ENCODE results near the gene OGDH.

Gene OGDH

DNA sequence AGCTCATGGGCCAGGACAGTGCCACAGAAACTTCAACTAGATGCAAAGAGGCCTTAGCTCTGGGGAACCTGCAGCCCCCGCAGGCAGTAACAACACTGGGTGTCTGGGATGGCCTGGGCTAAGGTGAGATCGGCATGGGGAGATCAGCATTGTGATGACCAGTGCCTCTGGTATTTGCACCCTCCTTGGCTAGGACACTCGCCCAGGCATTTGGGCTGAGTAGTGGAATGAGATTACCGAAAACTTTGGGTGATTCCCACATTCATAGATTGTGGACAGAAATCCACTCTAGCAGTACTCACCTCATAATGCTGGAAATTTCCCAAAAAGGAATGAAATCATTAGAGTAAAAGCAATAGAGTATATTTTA is 71.7 kb downstream of the OGDH start:
- no peak overlapping the region for H3K4me3 ChIP-seq (ENCODE audit: low read depth, low read length)
- in situ Hi-C loops (cut with HindIII; ENCODE audit: low sequenced_read_pairs) = no loop called here
- DNase-seq (ENCODE audit: low read depth) = no peak
- TF ChIP-seq, protein P1, sequence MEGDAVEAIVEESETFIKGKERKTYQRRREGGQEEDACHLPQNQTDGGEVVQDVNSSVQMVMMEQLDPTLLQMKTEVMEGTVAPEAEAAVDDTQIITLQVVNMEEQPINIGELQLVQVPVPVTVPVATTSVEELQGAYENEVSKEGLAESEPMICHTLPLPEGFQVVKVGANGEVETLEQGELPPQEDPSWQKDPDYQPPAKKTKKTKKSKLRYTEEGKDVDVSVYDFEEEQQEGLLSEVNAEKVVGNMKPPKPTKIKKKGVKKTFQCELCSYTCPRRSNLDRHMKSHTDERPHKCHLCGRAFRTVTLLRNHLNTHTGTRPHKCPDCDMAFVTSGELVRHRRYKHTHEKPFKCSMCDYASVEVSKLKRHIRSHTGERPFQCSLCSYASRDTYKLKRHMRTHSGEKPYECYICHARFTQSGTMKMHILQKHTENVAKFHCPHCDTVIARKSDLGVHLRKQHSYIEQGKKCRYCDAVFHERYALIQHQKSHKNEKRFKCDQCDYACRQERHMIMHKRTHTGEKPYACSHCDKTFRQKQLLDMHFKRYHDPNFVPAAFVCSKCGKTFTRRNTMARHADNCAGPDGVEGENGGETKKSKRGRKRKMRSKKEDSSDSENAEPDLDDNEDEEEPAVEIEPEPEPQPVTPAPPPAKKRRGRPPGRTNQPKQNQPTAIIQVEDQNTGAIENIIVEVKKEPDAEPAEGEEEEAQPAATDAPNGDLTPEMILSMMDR (IDR thresholded peaks at IDR 0.05; ENCODE audit: low read depth, low read length, missing control alignments) = no peak

DNA sequence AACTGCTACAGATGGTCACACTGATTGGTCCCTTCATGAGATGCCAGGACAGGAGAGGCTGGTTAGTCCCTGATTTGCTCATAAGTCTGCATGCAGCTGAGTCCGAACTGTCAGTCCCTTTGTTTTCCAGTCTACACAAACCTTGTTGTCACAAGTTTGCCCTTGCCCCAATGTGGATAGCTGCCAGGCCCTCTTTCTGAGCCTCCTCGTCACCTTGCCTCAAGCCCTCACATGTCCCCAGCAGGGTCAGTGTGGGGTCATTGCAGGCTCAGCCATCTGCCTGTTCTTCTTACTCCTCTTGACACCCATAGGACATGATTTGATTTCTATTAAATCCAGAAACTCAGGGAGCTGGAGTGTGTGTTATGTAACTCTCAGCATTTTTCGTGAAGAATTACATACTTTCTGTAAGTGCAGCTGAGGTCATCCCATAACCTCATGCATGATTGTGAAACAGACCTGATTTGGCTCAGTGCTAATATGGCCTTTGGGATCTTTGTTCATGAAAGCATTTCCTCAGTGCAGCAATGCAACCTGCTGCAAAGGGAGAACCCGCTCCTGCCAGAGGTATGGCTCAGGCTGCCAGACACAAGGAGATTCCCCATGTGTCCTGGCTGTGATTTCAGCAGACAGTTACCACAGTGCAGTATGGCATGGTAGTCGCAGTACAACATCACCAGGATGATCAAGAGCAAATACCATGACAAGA is 72.2 kb downstream of the OGDH start:
- no peak overlapping the region for H3K4me3 ChIP-seq (ENCODE audit: low read depth, low read length)
- TF ChIP-seq, protein P1 (IDR thresholded peaks at IDR 0.05; ENCODE audit: low read depth, low read length, missing control alignments) = no peak
- in situ Hi-C loops (cut with HindIII; ENCODE audit: low sequenced_read_pairs) = no loop called here
- no peak for DNase-seq (ENCODE audit: low read depth)

DNA sequence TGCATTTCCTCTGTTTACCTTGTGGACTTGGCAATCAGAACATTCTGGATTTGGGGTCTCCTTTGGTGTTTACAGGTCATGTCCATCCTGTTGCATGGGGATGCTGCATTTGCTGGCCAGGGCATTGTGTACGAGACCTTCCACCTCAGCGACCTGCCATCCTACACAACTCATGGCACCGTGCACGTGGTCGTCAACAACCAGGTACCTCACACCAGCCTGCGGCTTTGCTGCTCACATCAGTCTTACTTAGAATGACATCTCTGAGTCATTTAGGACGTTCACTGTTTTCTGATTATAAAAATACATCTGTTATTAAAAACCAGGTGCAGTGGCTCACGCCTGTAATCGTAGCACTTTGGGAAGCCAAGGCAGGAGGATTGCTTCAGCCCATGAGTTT is 75.2 kb downstream of the OGDH start:
- no peak overlapping the region for H3K4me3 ChIP-seq (ENCODE audit: low read depth, low read length)
- DNase-seq (ENCODE audit: low read depth) = no peak
- in situ Hi-C loops (cut with HindIII; ENCODE audit: low sequenced_read_pairs) = no loop called here
- TF ChIP-seq, protein P1 (IDR thresholded peaks at IDR 0.05; ENCODE audit: low read depth, low read length, missing control alignments) = no peak

GRCh38 chr7:44685723-44686122 is 79.3 kb downstream of the OGDH start:
- in situ Hi-C loops (cut with HindIII; ENCODE audit: low sequenced_read_pairs) = no loop called here
- TF ChIP-seq, protein P1 (IDR thresholded peaks at IDR 0.05; ENCODE audit: low read depth, low read length, missing control alignments) = no peak
- H3K4me3 ChIP-seq (ENCODE audit: low read depth, low read length) = no peak overlapping the region
- no peak for DNase-seq (ENCODE audit: low read depth)

GRCh38 chr7:44689427-44689826 is 83.0 kb downstream of the OGDH start:
- H3K4me3 ChIP-seq (ENCODE audit: low read depth, low read length) = no peak overlapping the region
- TF ChIP-seq, protein P1 (IDR thresholded peaks at IDR 0.05; ENCODE audit: low read depth, low read length, missing control alignments) = no peak
- no peak for DNase-seq (ENCODE audit: low read depth)
- in situ Hi-C loops (cut with HindIII; ENCODE audit: low sequenced_read_pairs) = no loop called here

- TF ChIP-seq, protein P1 (IDR thresholded peaks at IDR 0.05; ENCODE audit: low read depth, low read length, missing control alignments) = no peak
- in situ Hi-C loops (cut with HindIII; ENCODE audit: low sequenced_read_pairs) = no loop called here
- DNase-seq (ENCODE audit: low read depth) = peak; percentile 74
- no peak overlapping the region for H3K4me3 ChIP-seq (ENCODE audit: low read depth, low read length)
Measured at GRCh38 chr7:44693641-44694313, 87.3 kb downstream of the OGDH start.
